Chondrocyte (in vitro differentiated cells): ENCODE data around the gene VSTM4. TPM values are rescaled to one million over a fixed set of nuclear protein-coding genes. Genes with fewer than 3 reads are reported as not detected.

ENCODE experiments used
- DNase-seq: peaks from one replicate; pipeline ENCODE4 v3.0.0; 2021; ENCODE audit warnings: mixed read lengths, low spot score
- H3K27ac Mint-ChIP-seq: one replicate; pipeline ENCODE4 v1.8.0; 2021; ENCODE audit warnings: mild to moderate bottlenecking, moderate library complexity, mixed read lengths; ENCODE audit not compliant: unreplicated experiment
- H3K27me3 Mint-ChIP-seq: 2 replicates; pipeline ENCODE4 v1.8.0; 2021; ENCODE audit warnings: low read depth, mixed read lengths
- H3K36me3 Mint-ChIP-seq: 2 replicates; pipeline ENCODE4 v1.8.0; 2021; ENCODE audit warnings: low read depth, mixed read lengths
- H3K4me1 Mint-ChIP-seq: 2 replicates; pipeline ENCODE4 v1.8.0; 2021; ENCODE audit warnings: low read depth, mild to moderate bottlenecking, mixed read lengths
- H3K4me3 Mint-ChIP-seq: one replicate; pipeline ENCODE4 v1.8.0; 2021; ENCODE audit warnings: mild to moderate bottlenecking, moderate library complexity, mixed read lengths; ENCODE audit not compliant: unreplicated experiment
- H3K9me3 Mint-ChIP-seq: 2 replicates; pipeline ENCODE4 v1.8.0; 2021; ENCODE audit warnings: low read depth, mixed read lengths
- CTCF ChIP-seq: fragments of 200-600 bp; sonication (generic); IDR thresholded peaks from 2 replicates; pipeline ENCODE4 v1.5.0; 2021; ENCODE audit warnings: antibody characterized with exemption, mild to moderate bottlenecking, moderate library complexity
- total RNA-seq: library from RNA; stranded (reverse); gene quantifications from 3 replicates; pipeline ENCODE4 v1.2.1, GENCODE V29; 2021

VSTM4 gene
- total RNA-seq, 1 donor from 2014 or later = 7.2 TPM

DNA sequence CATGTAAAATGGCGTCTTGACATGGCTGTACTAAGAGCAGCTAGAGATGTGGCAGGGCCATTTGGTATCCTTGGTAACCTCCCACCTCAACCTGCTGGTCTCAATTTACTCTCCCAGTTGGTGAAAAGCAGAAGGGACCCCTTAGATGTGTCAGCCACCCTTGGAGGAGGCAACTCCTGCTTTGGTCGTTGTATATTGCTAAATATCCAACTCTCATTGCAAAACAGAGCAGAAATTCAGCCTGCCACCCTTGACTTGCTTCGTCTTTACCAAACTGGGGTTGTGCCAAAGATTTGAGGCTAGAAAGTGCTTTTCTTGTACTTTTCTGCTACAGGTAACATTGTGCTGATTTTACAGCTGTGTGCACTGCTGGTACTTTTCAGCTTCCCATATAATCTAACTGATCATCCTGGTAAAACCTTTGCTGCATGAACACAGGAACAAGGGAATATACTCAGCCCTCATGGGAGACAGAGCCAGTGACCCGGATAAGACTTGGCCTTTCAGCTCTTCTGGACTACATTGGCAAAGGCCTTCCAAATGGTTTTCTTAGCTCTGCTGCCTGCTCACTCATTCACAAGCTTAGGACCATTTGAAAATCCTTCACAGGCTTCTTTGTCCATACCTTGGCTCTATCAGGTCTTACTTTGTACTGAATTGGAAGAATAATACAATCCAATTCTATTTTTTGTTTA, 2.2 kb upstream of the VSTM4 start:
- Mint-ChIP-seq H3K4me1 (peaks cover 11% of the 10 kb centered on the region), H3K27me3 (peaks cover 3% of the 10 kb centered on the region), H3K27ac (no peak overlapping the region), H3K9me3 (no peaks in the 10 kb centered on the region), H3K36me3 (no peaks in the 10 kb centered on the region), H3K4me3 (no peak overlapping the region)
- no peak for TF ChIP-seq CTCF
- no peak for DNase-seq

DNA sequence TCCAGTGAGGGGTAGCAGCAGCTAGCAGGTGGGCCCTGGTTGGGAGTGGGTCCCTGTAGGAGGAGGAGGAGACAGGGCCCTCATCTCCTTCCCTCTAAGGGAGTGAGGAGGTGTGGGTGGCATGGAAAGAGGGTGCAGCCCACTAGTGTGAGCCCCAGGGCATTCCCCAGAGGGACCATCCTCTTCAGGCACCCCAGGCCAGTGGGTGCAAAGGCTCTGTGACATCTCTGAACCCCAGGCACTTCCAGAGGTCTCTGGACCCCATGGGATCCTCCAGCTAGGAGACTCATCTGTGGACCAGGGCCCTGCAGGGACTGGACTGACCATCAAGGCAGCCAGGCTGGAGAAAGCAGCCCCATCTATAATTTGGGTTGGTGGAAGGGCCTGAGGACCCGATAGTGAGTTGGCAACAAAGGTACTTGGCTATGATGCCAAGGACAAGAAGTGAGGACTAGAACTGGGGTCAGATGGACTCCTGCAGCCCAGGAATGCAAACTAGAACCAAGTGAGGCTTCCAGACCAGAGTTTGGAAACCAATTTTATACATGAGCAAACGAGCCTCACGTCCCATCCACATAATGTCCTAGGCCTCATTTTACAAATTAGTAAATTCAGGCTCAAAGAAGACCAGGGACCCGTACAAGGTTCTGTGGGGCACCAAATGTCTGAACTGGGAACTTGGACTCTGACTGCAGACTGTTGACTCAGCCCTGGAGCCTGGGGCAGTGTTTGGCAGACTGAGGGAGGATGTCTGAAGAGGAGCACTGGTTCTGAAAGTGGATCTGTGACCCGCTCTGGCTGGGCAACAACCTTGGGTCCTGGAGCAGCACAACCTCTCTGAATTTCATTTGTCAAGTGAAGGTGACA, 1.4 kb upstream of the VSTM4 start:
- Mint-ChIP-seq H3K4me1 (peaks cover 11% of the 10 kb centered on the region), H3K27me3 (peaks cover 2% of the 10 kb centered on the region), H3K9me3 (no peaks in the 10 kb centered on the region), H3K36me3 (no peaks in the 10 kb centered on the region), H3K27ac (no peak overlapping the region), H3K4me3 (no peak overlapping the region)
- no peak for TF ChIP-seq CTCF
- DNase-seq = no peak

- no peaks in the 10 kb centered on the region for H3K27me3 Mint-ChIP-seq
- no peaks in the 10 kb centered on the region for H3K36me3 Mint-ChIP-seq
- no peak for DNase-seq
Measured at GRCh38 chr10:49115796-49116508, 630 bp upstream of the VSTM4 start.

DNA sequence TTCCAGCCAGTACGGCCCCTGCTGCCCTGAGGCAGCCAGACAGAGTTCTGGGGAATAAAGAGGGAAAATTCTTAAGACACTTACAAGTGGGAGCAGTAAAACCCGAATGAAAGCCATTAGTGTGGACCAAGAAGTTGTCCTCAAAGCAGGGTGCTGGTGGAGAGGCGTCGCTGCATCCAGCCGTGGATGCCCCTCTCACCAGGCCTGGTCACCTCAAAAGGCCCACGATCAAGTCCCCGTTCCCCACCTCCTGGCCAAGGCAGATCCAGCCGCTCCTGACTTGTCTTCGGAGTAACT, 656 bp downstream of the VSTM4 start:
- Mint-ChIP-seq H3K27ac (peak overlapping the region; percentile 90), H3K4me3 (peak overlapping the region; percentile 81), H3K36me3 (no peaks in the 10 kb centered on the region), H3K9me3 (no peaks in the 10 kb centered on the region), H3K27me3 (no peaks in the 10 kb centered on the region), H3K4me1 (peaks cover 19% of the 10 kb centered on the region)
- no peak for DNase-seq
- no peak for TF ChIP-seq CTCF

More at GRCh38 chr10:49115796-49116508, 630 bp upstream of the VSTM4 start:
- H3K27ac Mint-ChIP-seq = no peak overlapping the region
- no peaks in the 10 kb centered on the region for H3K9me3 Mint-ChIP-seq
- H3K4me3 Mint-ChIP-seq = peak overlapping the region; percentile 36
- no peak for TF ChIP-seq CTCF
- H3K4me1 Mint-ChIP-seq = peaks cover 11% of the 10 kb centered on the region

GRCh38 chr10:49113741-49114141, 1.6 kb downstream of the VSTM4 start:
- no peak for DNase-seq
- TF ChIP-seq CTCF = no peak
- peak overlapping the region; percentile 81 for H3K4me3 Mint-ChIP-seq
- H3K4me1 Mint-ChIP-seq = peaks cover 23% of the 10 kb centered on the region
- H3K27me3 Mint-ChIP-seq = no peaks in the 10 kb centered on the region
- no peaks in the 10 kb centered on the region for H3K9me3 Mint-ChIP-seq
- H3K36me3 Mint-ChIP-seq = peaks cover 2% of the 10 kb centered on the region
- H3K27ac Mint-ChIP-seq = no peak overlapping the region
